Neuronal stem cell (in vitro differentiated cells): ENCODE data around the gene CDC16. TPM values are rescaled to one million over a fixed set of nuclear protein-coding genes. Genes with fewer than 3 reads are reported as not detected.

ENCODE experiments used
- DNase-seq: peaks from one replicate; pipeline ENCODE4 v3.0.0-alpha.2; 2013; ENCODE audit warnings: low spot score
- H2AFZ ChIP-seq: one replicate; pipeline ENCODE4 v1.6.1; 2013; ENCODE audit warnings: mild to moderate bottlenecking, low read length, inconsistent platforms
- H2AK5ac ChIP-seq: 2 replicates; pipeline ENCODE4 v1.6.1; 2013; ENCODE audit warnings: low read depth, mild to moderate bottlenecking, inconsistent platforms, low read length, moderate library complexity, mixed read lengths
- H2BK120ac ChIP-seq: 2 replicates; pipeline ENCODE4 v1.6.1; 2013; ENCODE audit warnings: low read depth, mild to moderate bottlenecking, inconsistent platforms, low read length, moderate library complexity, mixed read lengths
- H2BK12ac ChIP-seq: one replicate; pipeline ENCODE4 v1.6.1; 2013; ENCODE audit warnings: low read length, inconsistent platforms
- H2BK15ac ChIP-seq: 2 replicates; pipeline ENCODE4 v1.6.1; 2013; ENCODE audit warnings: mild to moderate bottlenecking, low read length, inconsistent platforms, mixed read lengths
- H2BK5ac ChIP-seq: one replicate; pipeline ENCODE4 v1.6.1; 2013; ENCODE audit warnings: inconsistent platforms, mild to moderate bottlenecking, low read length, moderate library complexity
- H3K14ac ChIP-seq: one replicate; pipeline ENCODE4 v1.6.1; 2013; ENCODE audit warnings: low read length, inconsistent platforms
- H3K18ac ChIP-seq: 2 replicates; pipeline ENCODE4 v1.6.1; 2013; ENCODE audit warnings: low read length, inconsistent platforms
- H3K23ac ChIP-seq: 2 replicates; pipeline ENCODE4 v1.6.1; 2013; ENCODE audit warnings: low read depth, mild to moderate bottlenecking, mixed read lengths, low read length, inconsistent platforms; ENCODE audit not compliant: poor library complexity
- H3K27ac ChIP-seq: replicated peaks from 3 replicates; pipeline ENCODE4 v1.5.1; 2013; ENCODE audit warnings: low read length, inconsistent platforms
- H3K27me3 ChIP-seq, 3 experiments: 2 replicates each; pipeline ENCODE4 v1.6.1; 2013; ENCODE audit warnings: low read length in 3 of 3, mild to moderate bottlenecking in 2 of 3, inconsistent platforms in 1 of 3, low read depth in 1 of 3, mixed read lengths in 1 of 3, moderate library complexity in 1 of 3; ENCODE audit not compliant: control insufficient read depth in 3 of 3, insufficient read depth in 3 of 3
- H3K36me3 ChIP-seq, 2 donors: replicated peaks in 1 of 2; 2 replicates each; pipeline ENCODE4 v1.6.1; 2013; ENCODE audit warnings: low read length in 2 of 2; ENCODE audit not compliant: control insufficient read depth in 2 of 2, insufficient read depth in 2 of 2
- H3K4ac ChIP-seq: 2 replicates; pipeline ENCODE4 v1.6.1; 2013; ENCODE audit warnings: inconsistent platforms, mild to moderate bottlenecking, low read length, moderate library complexity
- H3K4me1 ChIP-seq, 2 donors: 1 replicate in 1 of 2; 2 replicates in 1 of 2; pipeline ENCODE4 v1.6.1; 2013; ENCODE audit warnings: low read length in 2 of 2, low read depth in 1 of 2; ENCODE audit not compliant: control insufficient read depth in 2 of 2, insufficient read depth in 1 of 2
- H3K4me2 ChIP-seq: one replicate; pipeline ENCODE4 v1.6.1; 2013; ENCODE audit warnings: mild to moderate bottlenecking, low read length, inconsistent platforms; ENCODE audit not compliant: insufficient read depth, poor library complexity, severe bottlenecking
- H3K4me3 ChIP-seq, 2 donors: 2 replicates each; pipeline ENCODE4 v1.5.1; 2013; ENCODE audit warnings: low read length in 2 of 2, mild to moderate bottlenecking in 2 of 2, inconsistent platforms in 1 of 2, moderate library complexity in 1 of 2
- H3K79me1 ChIP-seq: one replicate; pipeline ENCODE4 v1.6.1; 2013; ENCODE audit warnings: low read depth, mild to moderate bottlenecking, inconsistent platforms, low read length, moderate library complexity
- H3K9ac ChIP-seq: one replicate; pipeline ENCODE4 v1.6.1; 2013; ENCODE audit warnings: mild to moderate bottlenecking, low read depth, low read length, inconsistent platforms; ENCODE audit not compliant: poor library complexity
- H3K9me3 ChIP-seq, 2 donors: replicated peaks in 1 of 2; 2 replicates each; pipeline versions ENCODE3 to v1.6.1; 2013; ENCODE audit warnings: low read length in 2 of 2, mild to moderate bottlenecking in 2 of 2, inconsistent platforms in 1 of 2, low read depth in 1 of 2, mixed read lengths in 1 of 2, moderate library complexity in 1 of 2; ENCODE audit not compliant: control insufficient read depth in 2 of 2, insufficient read depth in 1 of 2
- H4K8ac ChIP-seq: one replicate; pipeline ENCODE4 v1.6.1; 2013; ENCODE audit warnings: low read depth, mild to moderate bottlenecking, inconsistent platforms, low read length, moderate library complexity
- H4K91ac ChIP-seq: one replicate; pipeline ENCODE4 v1.6.1; 2013; ENCODE audit warnings: low read length, low read depth, mild to moderate bottlenecking, inconsistent platforms; ENCODE audit not compliant: poor library complexity
- WGBS, 2 donors: extraction: QIAGEN DNeasy Blood & Tissue Kit; methylation state at CpG; one replicate each; pipeline ENCODE4 v1.1.7; 2013; ENCODE audit warnings: missing lambda C conversion rate in 2 of 2, mixed read lengths in 1 of 2; ENCODE audit not compliant: insufficient read length in 2 of 2, insufficient replicate concordance in 1 of 2; ENCODE audit errors: extremely low coverage in 2 of 2; 5-methylcytosine and 5-hydroxymethylcytosine counted together
- small RNA-seq: library from polyadenylated mRNA; stranded (forward); fragments of <200 nt; extraction: miRNeasy Mini kit (QIAGEN cat#:217004); gene quantifications from one replicate; pipeline ENCODE3, GENCODE V24; 2013; ENCODE audit not compliant: insufficient read depth

The CDC16 gene

DNA sequence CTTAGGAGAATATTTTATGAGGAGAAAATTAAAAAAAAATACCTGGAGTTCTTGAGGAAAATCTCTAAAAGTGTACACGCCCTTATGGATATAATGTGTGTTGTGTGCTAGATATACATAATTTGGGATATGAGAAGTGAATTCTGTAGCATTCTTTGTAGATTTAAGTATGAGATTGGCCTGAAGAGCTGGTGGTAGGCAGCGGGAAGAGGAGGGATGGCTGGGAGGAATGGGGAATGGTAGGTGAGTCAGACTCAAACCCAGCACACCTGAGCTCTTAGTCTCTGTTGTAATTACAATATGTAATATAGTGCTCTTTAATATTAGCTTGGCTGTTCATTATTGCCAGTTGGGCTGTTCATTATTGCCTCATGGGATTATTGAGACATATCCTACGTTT is 86.6 kb downstream of the CDC16 start:
- Histone ChIP-seq H4K8ac (no peak overlapping the region), H3K36me3 (peaks cover 34 to 98% of the 10 kb centered on the region in 2 donors), H3K4me1 (peaks cover 0 to 6% of the 10 kb centered on the region in 2 donors), H3K4me2 (no peak overlapping the region), H3K9me3 (peaks cover 0 to 46% of the 10 kb centered on the region in 2 donors), H3K14ac (no peak overlapping the region), H3K27me3 (no peaks in the 10 kb centered on the region), H2AFZ (no peak overlapping the region), H3K27ac (no peak overlapping the region), H3K4ac (no peak overlapping the region), H4K91ac (no peak overlapping the region), H2BK12ac (no peak overlapping the region), H2BK120ac (no peak overlapping the region), H3K4me3 (no peak overlapping the region), H3K23ac (no peak overlapping the region), H2BK15ac (no peak overlapping the region), H3K79me1 (peaks cover 6% of the 10 kb centered on the region), H3K18ac (no peak overlapping the region), H3K9ac (no peak overlapping the region), H2BK5ac (no peak overlapping the region), H2AK5ac (no peak overlapping the region)
- DNase-seq = no peak
- no CpG with 5 or more reads among the region's 3 CpGs for WGBS, 2 donors

Small RNA genes within 50 kb of the gene (small RNA-seq; reads per million reads assigned to genes)
- not detected for gene MIR4502
- gene MIR548AR = not detected
